ENCODE results near the gene GRWD1. TPM values are rescaled to one million over a fixed set of nuclear protein-coding genes. Genes with fewer than 3 reads are reported as not detected.
A peak's percentile ranks its signal among the peaks of the same experiment; 100 is the strongest.

Gene GRWD1
- total and polyA plus RNA-seq, 2 donors (not counting 1 experiment from before 2014, with no cell fraction given): 10.6 to 40.7 TPM

DNA sequence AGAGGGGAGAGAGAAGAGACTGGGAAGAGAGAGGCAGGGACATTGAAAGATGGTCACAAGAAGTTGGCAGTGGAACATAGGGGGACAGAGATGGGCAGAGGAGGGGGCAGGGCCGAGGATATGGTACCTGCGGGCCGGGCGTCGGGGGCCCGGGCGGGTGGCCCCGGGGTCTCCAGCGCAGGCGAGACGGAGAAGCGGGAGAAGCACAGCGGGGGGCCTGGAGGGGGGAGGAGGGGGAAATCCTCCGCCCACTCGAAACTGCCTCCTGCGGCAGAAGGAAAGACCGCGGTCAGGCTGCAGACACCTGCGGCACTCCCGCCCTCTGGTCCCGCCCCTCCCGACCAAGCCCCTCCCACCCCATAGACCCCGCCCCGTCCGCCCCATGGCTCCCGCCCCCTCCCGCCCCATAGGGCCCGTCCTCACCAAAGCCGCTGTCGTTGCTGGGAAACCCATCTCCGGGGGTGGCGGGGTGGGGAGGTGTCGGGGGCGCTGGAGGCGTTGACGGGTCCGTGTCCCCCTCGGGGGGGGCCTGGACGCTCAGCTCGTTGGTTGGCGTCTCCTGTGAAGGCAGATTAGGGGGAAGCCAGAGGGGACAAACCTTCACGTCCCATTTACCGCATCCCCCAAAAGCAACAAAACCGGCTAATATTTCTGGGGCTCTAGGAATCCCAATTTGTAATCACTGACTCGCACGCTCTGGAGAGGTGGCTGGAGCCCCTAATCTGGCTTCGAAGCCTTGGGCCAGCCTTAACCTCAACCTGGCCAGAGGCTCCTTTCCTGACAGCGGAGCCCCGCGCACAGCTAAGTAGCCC, 45.4 kb downstream of the GRWD1 start:
- peak overlapping the region in 3 of 5 experiments; percentile 12 to 49 (median 34) for H3K4me3 ChIP-seq (ENCODE audit: control extremely low read depth in 1 of 5, extremely low read depth in 1 of 5, insufficient read depth in 1 of 5, low read depth in 2 of 5, low read length in 4 of 5)
- TF ChIP-seq, protein P1, sequence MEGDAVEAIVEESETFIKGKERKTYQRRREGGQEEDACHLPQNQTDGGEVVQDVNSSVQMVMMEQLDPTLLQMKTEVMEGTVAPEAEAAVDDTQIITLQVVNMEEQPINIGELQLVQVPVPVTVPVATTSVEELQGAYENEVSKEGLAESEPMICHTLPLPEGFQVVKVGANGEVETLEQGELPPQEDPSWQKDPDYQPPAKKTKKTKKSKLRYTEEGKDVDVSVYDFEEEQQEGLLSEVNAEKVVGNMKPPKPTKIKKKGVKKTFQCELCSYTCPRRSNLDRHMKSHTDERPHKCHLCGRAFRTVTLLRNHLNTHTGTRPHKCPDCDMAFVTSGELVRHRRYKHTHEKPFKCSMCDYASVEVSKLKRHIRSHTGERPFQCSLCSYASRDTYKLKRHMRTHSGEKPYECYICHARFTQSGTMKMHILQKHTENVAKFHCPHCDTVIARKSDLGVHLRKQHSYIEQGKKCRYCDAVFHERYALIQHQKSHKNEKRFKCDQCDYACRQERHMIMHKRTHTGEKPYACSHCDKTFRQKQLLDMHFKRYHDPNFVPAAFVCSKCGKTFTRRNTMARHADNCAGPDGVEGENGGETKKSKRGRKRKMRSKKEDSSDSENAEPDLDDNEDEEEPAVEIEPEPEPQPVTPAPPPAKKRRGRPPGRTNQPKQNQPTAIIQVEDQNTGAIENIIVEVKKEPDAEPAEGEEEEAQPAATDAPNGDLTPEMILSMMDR (IDR thresholded peaks at IDR 0.05): no peak
- TF ChIP-seq EZH2 (IDR thresholded peaks at IDR 0.05; ENCODE audit: borderline replicate concordance, insufficient read depth, low read depth, low read length, poor library complexity, severe bottlenecking): no peak
- WGBS (ENCODE audit: insufficient coverage): 8% methylated on average over 29 of the region's 50 CpGs

More for the DNA sequence above, 45.4 kb downstream of the GRWD1 start:
- Histone ChIP-seq H3K36me3 (replicated peaks in 1 of 2; ENCODE audit: control extremely low read depth in 1 of 2, control insufficient read depth in 1 of 2, extremely low read depth in 1 of 2, insufficient read depth in 2 of 2, low read length in 1 of 2) (no peaks in the 10 kb centered on the region), H3K9me3 (ENCODE audit: control extremely low read depth in 1 of 3, control insufficient read depth in 2 of 3, insufficient read depth in 1 of 3, low read length in 2 of 3) (peaks cover 0 to 27% (median 0%) of the 10 kb centered on the region in 3 donors), H3K4me2 (replicated peaks; ENCODE audit: low read depth, low read length, poor library complexity, severe bottlenecking) (peak overlapping the region; percentile 75), H3K27me3 (replicated peaks in 1 of 4; ENCODE audit: control extremely low read depth in 1 of 4, control insufficient read depth in 3 of 4, insufficient read depth in 4 of 4, low read length in 3 of 4) (peaks cover 0 to 40% (median 21%) of the 10 kb centered on the region in 4 experiments), H3K4me1 (ENCODE audit: control insufficient read depth in 2 of 2, insufficient read depth in 2 of 2, low read length in 2 of 2) (peaks cover 39 to 44% of the 10 kb centered on the region in 2 donors), H3K9ac (ENCODE audit: low read length) (peak overlapping the region; percentile 22), H3K79me2 (ENCODE audit: control insufficient read depth, insufficient read depth, low read length) (no peaks in the 10 kb centered on the region), H3K27ac (ENCODE audit: low read length in 2 of 2) (no peak overlapping the region), H2AFZ (ENCODE audit: insufficient read depth, low read depth, low read length, poor library complexity, severe bottlenecking) (peak overlapping the region; percentile 34), H4K20me1 (ENCODE audit: control insufficient read depth, insufficient read depth, low read length, poor library complexity, severe bottlenecking) (peaks cover 6% of the 10 kb centered on the region)
- CTCF ChIA-PET: interaction anchor here (0.6 to 5.5 kb wide), 12 partner anchors 10 to 351 kb away, joined by 3 to 65 read pairs (median 5); partner anchors contain the start of genes LMTK3, SYNGR4 and TMEM143
- peaks cover 27% of the 10 kb centered on the region for H3K27me3 Mint-ChIP-seq
- H3K4me3 Mint-ChIP-seq: peak overlapping the region; percentile 74
- POLR2A ChIA-PET: interaction anchor here (0.6 to 1.6 kb wide), 3 partner anchors 10 to 167 kb away, joined by 3 to 8 read pairs (median 4); no protein-coding TSS in a partner anchor
- DNase-seq (peak; percentile 86), ATAC-seq (ENCODE audit: low read depth) (peak; percentile 40)
- intact Hi-C loops (cut with micrococcal nuclease): loop anchor here (1.0 to 10.0 kb wide), 4 partner anchors 22 to 170 kb away; partner anchors contain the start of genes CYTH2, GRIN2D and KDELR1
- H3K27ac Mint-ChIP-seq: peak overlapping the region; percentile 46
- H3K4me1 Mint-ChIP-seq: peaks cover 35% of the 10 kb centered on the region
- H3K9me3 Mint-ChIP-seq (ENCODE audit: insufficient read depth): no peaks in the 10 kb centered on the region

Data from B cell (primary cell).